RWPE1 (cell line): ENCODE data around the gene INPP1.

Experiments used
- CTCF ChIA-PET: fragments of 350-600 bp; sonication (Branson Sonifier 250); formaldehyde crosslinking; extraction: SDS; loops from one replicate; lab custom pipeline; 2021; lab: Yijun Ruan, JAX
- POLR2A ChIA-PET: fragments of 400-600 bp; formaldehyde crosslinking; extraction: SDS; loops from one replicate; lab custom pipeline; 2020; ENCODE audit warnings: antibody characterized with exemption; ENCODE audit not compliant: low non-redundant PET; lab: Yijun Ruan, JAX
- DNase-seq: peaks from one replicate; pipeline ENCODE4 v3.0.0; 2012; ENCODE audit warnings: low spot score
- H3K27ac ChIP-seq: fragments of 450-650 bp; 2 replicates; pipeline ENCODE4 v1.5.1; 2017
- TF ChIP-seq, protein P1 (sequence below): fragments of 450-650 bp; conservative IDR thresholded peaks from 2 replicates; pipeline ENCODE4 v1.5.1; 2017; ENCODE audit warnings: low read depth, mild to moderate bottlenecking

The INPP1 gene

DNA sequence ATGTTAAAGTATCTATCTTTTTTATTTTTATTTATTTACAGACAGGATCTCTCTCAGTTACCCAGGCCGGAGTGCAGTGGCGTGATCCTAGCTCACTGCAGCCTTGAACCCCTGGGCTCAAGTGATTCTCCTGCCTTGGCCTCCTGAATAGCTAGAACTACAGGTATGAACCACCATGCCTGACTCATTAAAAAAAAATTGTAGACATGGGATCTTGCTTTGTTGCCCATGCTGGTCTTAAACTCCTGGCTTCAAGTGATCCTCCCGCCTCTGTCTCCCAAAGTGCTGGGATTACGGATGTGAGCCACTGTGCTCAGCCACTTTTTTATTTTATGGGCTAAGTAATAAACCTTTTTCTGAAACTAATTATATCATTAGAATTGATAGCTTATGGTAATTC, 71.9 kb downstream of the INPP1 start:
- TF ChIP-seq, protein P1, sequence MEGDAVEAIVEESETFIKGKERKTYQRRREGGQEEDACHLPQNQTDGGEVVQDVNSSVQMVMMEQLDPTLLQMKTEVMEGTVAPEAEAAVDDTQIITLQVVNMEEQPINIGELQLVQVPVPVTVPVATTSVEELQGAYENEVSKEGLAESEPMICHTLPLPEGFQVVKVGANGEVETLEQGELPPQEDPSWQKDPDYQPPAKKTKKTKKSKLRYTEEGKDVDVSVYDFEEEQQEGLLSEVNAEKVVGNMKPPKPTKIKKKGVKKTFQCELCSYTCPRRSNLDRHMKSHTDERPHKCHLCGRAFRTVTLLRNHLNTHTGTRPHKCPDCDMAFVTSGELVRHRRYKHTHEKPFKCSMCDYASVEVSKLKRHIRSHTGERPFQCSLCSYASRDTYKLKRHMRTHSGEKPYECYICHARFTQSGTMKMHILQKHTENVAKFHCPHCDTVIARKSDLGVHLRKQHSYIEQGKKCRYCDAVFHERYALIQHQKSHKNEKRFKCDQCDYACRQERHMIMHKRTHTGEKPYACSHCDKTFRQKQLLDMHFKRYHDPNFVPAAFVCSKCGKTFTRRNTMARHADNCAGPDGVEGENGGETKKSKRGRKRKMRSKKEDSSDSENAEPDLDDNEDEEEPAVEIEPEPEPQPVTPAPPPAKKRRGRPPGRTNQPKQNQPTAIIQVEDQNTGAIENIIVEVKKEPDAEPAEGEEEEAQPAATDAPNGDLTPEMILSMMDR = no peak
- CTCF ChIA-PET = no interaction called here
- POLR2A ChIA-PET = no interaction called here
- no peak overlapping the region for H3K27ac ChIP-seq
- DNase-seq = no peak

DNA sequence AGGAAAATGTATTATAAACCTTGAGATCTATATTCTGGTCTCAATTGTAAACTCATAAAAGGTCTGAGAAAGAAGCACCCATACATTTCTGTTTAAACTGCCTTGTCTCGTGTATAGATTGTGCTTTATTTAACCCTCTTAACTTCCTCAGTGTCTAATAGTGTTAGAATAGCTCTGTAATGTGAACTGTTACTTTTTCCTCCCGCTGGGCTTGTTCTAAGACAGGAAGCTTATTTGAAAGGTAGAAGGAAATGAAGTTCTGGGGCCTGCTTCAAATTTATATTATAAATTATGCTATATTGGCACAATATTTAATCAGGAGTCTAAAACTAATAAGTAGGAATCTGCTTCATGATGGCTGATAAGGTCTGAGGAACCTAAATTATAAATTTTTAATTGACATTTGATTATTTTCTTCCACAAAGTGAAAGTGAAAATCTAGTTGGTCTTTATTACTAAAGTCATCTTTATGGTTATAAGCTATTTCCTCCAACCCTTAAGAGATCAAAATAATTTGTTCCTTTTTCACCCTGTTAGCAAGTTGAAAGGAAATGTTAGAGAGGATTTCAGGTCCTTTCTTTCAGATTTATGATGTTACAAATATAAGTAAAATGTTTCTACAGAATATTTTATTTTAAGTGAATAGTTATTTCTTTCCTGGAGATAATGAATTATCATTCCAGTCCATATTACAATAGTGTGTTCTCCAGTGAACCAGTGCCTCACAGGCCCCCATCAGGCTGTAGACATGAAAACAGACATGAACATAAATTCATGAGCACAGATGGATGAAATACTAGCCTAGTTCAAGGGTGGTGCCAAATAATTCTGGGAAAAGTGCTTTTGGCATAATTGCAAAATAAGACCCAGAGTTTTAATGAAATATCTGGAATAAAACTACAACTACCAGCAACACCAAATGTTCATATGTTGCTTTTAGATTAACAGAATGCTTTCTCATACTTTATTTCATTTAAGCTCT, 72.7 kb downstream of the INPP1 start:
- no peak for DNase-seq
- ChIA-PET POLR2A (no interaction called here), CTCF (no interaction called here)
- TF ChIP-seq, protein P1 = no peak
- no peak overlapping the region for H3K27ac ChIP-seq

DNA sequence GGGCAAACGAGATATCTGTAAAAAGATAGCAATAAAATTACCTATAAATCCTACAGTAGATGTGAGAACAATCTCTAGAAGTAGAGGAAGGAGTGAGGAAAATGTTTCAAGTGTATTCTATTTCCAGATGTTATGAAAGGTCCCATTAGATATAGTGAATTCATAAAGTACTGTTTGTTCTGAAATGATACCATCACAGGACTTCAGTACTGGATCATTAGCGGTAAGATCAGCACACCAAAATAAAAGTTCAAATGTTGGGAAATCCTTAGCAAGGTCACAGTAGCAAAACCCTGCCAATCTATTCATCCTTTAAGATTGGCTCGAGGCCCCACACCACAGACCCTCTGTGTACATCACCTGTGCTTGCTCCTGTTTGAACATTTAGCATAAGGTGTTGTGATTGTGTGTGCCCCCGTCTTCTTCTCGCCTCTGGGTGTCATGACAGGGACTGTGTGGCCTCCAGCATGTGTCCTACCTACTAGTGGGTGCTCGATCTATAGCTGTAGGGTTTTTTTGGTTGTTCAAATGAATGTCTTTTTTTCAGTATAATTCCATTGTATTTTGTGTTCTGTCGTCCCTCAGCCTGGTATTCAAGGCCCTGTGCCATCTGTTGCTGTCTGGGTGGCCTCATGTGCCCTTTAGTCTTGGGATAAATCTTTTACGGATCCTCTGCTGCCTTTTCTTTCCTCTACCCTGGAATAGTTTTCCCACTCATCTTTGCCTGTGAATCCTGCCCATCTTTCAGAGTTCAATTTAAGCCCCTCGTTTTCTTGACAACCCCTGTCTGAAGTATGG, 73.9 kb downstream of the INPP1 start:
- TF ChIP-seq, protein P1 = no peak
- H3K27ac ChIP-seq = no peak overlapping the region
- POLR2A ChIA-PET = no interaction called here
- CTCF ChIA-PET = no interaction called here
- no peak for DNase-seq

DNA sequence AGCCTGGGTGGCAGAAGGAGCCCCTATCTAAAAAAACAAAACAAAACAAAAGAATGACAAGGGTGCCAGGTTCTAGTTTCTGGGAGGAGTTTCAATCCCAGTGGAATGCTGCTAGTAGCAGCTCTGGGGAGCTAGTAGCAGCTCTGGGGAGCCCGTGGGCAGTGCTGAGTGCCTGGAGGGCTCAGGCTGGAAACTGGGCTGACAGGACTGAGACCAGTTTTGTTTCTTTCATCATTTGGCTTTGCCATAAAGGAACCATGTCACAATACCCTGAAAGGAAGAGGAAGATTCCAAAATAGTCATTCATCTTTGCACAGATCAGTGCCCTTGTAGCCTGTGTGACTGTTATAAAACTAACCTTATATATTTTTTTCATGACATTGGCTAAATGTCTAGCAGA, 75.3 kb downstream of the INPP1 start:
- no peak overlapping the region for H3K27ac ChIP-seq
- ChIA-PET POLR2A (no interaction called here), CTCF (interaction anchor here (0.6 kb wide), 1 partner anchor 1583 kb away, joined by 6 read pairs; no protein-coding TSS in a partner anchor)
- TF ChIP-seq, protein P1 = no peak
- no peak for DNase-seq

DNA sequence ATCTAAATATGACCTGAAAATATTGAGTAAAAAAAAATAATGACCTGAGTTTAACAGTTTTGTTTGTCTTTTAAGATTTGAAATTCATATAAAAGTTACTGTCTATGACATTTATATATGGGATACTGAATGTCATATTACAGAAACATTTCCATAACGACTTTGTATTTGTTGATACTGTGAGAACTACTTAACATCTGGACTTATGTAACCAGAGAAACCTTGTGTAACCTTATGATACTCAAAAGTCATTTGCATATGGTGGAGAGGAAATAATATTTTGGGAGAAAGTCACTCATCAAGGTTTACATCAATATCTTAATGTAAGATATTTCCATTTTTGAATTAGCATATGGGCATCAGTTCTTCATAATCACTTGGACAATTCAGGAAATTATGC, 77.4 kb downstream of the INPP1 start:
- CTCF ChIA-PET = no interaction called here

More for the DNA sequence above, 77.4 kb downstream of the INPP1 start:
- POLR2A ChIA-PET = no interaction called here
- TF ChIP-seq, protein P1 = no peak
- no peak overlapping the region for H3K27ac ChIP-seq
- no peak for DNase-seq
